Right atrium auricular region (tissue), 2 donors: Measurements from ENCODE around the gene STK16. TPM values are rescaled to one million over a fixed set of nuclear protein-coding genes. Genes with fewer than 3 reads are reported as not detected.

Source experiments
- DNase-seq: peaks from one replicate; pipeline ENCODE4 v3.0.0-alpha.2; 2019; ENCODE audit warnings: low spot score
- H3K27ac ChIP-seq, 2 donors: fragments of 200-600 bp; sonication (generic); 1 replicate in 1 of 2; 2 replicates in 1 of 2; pipeline ENCODE4 v1.5.1; 2016 to 2019
- H3K27me3 ChIP-seq, 2 donors: fragments of 200-600 bp; sonication (generic); one replicate each; pipeline versions ENCODE4 v1.5.1 to v1.6.0; 2017 to 2019
- H3K36me3 ChIP-seq: fragments of 200-600 bp; sonication (generic); one replicate; pipeline ENCODE4 v1.5.1; 2016
- H3K4me1 ChIP-seq, 2 donors: fragments of 200-600 bp; sonication (generic); one replicate each; pipeline versions ENCODE4 v1.5.1 to v1.6.0; 2017 to 2019
- H3K4me3 ChIP-seq, 2 donors: fragments of 200-600 bp; sonication (generic); 1 replicate in 1 of 2; 2 replicates in 1 of 2; pipeline ENCODE4 v1.5.1; 2017 to 2019; ENCODE audit warnings: mild to moderate bottlenecking in 1 of 2, moderate library complexity in 1 of 2
- H3K9me3 ChIP-seq, 2 donors: fragments of 200-600 bp; sonication (generic); one replicate each; pipeline ENCODE4 v1.5.1; 2019
- total RNA-seq, 2 donors: library from RNA; depleted of rRNA; stranded (reverse); fragments of >200 nt; gene quantifications; one replicate each; pipeline ENCODE4 v1.1.0, GENCODE V29; 2016
- TF ChIP-seq, protein P1 (sequence below), 2 donors: fragments of 200-600 bp; sonication (generic); IDR thresholded peaks; one replicate each; pipeline ENCODE4 v1.5.1; 2019; ENCODE audit warnings: antibody characterized with exemption in 2 of 2

The STK16 gene
- total RNA-seq, 2 donors from 2014 or later = 7.0 to 9.0 TPM

DNA sequence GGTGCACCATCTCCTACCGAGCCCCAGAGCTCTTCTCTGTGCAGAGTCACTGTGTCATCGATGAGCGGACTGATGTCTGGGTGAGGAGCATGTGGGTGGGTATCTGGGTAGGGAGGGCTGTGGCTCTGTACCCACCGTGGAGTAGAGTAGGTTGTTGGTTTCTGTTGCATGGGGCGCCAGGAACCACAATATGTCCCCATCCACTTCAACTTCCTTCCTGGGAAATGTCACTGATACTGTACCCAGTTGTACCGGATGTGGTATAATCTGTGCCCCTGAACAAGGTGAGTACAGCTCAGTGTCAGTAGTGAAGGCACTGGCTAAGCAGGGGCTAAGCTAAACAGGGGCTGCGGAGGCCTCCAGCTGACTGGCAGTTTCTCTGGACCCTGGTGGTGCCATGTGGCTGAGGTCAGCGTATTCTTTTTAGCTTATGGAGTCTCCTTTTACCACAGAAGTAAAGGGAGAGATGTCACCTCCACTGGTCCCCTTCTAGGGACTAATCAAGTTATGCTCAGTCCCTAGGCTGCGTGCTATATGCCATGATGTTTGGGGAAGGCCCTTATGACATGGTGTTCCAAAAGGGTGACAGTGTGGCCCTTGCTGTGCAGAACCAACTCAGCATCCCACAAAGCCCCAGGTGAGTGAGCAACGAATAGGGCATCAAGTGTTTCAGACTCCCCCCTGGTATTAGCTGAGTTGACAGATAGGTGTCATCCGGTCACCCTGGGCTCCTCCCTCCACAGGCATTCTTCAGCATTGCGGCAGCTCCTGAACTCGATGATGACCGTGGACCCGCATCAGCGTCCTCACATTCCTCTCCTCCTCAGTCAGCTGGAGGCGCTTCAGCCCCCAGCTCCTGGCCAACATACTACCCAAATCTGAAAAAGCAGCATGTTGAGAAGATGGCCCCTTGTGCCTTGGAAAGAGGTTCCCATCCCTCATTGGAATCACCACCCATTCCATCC is 2.7 kb downstream of the STK16 start:
- Histone ChIP-seq H3K27ac (no peak overlapping the region), H3K36me3 (peaks cover 18% of the 10 kb centered on the region)
- TF ChIP-seq, protein P1, sequence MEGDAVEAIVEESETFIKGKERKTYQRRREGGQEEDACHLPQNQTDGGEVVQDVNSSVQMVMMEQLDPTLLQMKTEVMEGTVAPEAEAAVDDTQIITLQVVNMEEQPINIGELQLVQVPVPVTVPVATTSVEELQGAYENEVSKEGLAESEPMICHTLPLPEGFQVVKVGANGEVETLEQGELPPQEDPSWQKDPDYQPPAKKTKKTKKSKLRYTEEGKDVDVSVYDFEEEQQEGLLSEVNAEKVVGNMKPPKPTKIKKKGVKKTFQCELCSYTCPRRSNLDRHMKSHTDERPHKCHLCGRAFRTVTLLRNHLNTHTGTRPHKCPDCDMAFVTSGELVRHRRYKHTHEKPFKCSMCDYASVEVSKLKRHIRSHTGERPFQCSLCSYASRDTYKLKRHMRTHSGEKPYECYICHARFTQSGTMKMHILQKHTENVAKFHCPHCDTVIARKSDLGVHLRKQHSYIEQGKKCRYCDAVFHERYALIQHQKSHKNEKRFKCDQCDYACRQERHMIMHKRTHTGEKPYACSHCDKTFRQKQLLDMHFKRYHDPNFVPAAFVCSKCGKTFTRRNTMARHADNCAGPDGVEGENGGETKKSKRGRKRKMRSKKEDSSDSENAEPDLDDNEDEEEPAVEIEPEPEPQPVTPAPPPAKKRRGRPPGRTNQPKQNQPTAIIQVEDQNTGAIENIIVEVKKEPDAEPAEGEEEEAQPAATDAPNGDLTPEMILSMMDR (IDR thresholded peaks at IDR 0.05) = no peak

DNA sequence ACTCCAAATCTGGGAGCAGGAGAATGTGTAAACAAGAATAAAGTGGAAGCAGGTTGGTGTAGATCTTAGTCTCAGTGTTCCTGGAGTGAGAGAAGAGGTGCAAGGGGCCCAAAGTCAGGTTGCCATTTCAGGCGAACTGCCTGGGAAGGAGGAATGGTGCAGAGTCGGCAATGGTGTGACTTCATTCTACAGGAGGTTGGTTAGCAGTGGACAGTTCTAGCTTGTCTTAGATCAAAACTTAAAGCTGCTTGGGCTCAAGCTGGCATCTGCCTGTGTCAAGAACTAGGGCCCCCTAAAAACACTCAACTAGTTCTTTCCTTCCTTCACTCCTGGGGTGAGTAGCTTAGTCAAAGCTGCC is 3.5 kb downstream of the STK16 start:
- DNase-seq = no peak
- Histone ChIP-seq H3K27me3 (no peaks in the 10 kb centered on the region), H3K27ac (peak overlapping the region; percentile 70 to 74), H3K4me3 (no peak overlapping the region), H3K4me1 (peaks cover 0 to 57% of the 10 kb centered on the region in 2 donors), H3K9me3 (no peaks in the 10 kb centered on the region), H3K36me3 (peaks cover 18% of the 10 kb centered on the region)
- TF ChIP-seq, protein P1 (IDR thresholded peaks at IDR 0.05) = no peak

More for the DNA sequence above, 2.7 kb downstream of the STK16 start:
- no peaks in the 10 kb centered on the region for H3K9me3 ChIP-seq
- DNase-seq = no peak
- H3K4me3 ChIP-seq = no peak overlapping the region
- peaks cover 0 to 52% of the 10 kb centered on the region in 2 donors for H3K4me1 ChIP-seq
- H3K27me3 ChIP-seq = no peaks in the 10 kb centered on the region

DNA sequence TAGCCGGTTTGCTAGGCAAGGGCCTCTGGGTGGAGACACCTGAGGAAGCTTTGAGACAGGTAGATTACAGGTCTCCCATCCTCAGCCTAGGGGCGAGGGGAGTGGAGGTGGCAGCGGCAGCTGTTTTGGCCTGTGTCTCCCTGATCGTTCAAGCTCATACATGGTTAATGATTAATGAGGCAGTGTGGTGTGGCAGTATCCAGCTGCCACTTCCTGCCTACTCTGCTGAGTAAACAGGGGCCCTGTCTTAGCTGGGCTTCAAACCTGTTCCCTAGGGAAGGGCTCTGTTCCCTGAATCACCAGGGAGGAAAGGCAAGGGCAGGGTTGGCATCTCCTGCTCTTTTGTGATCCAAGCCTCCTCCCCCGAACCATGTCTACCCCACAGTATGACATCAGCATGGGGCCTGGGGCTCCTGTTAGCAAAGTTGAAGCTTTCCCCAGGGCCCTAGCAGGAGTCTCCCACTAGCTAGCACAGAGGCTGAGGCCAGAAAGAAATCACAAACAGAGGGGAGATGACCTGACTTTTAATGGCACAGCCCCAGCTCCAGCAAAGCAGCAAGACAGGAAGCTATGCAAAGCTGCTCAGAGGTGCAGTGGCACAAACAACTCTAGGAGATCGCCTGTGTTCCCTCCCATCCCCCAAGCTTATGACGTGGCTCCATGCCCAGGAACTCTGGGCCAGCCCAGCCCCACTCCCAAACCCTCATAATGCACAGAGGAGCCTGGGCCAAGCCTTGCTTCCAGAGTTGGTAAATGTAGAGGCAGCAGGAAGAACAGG is 4.1 kb downstream of the STK16 start:
- Histone ChIP-seq H3K27me3 (no peaks in the 10 kb centered on the region), H3K4me1 (peaks cover 0 to 58% of the 10 kb centered on the region in 2 donors), H3K36me3 (peaks cover 18% of the 10 kb centered on the region), H3K9me3 (no peaks in the 10 kb centered on the region), H3K4me3 (no peak overlapping the region), H3K27ac (peak overlapping the region; percentile 70 to 74)
- TF ChIP-seq, protein P1 (IDR thresholded peaks at IDR 0.05) = no peak
- DNase-seq = peak; percentile 69

DNA sequence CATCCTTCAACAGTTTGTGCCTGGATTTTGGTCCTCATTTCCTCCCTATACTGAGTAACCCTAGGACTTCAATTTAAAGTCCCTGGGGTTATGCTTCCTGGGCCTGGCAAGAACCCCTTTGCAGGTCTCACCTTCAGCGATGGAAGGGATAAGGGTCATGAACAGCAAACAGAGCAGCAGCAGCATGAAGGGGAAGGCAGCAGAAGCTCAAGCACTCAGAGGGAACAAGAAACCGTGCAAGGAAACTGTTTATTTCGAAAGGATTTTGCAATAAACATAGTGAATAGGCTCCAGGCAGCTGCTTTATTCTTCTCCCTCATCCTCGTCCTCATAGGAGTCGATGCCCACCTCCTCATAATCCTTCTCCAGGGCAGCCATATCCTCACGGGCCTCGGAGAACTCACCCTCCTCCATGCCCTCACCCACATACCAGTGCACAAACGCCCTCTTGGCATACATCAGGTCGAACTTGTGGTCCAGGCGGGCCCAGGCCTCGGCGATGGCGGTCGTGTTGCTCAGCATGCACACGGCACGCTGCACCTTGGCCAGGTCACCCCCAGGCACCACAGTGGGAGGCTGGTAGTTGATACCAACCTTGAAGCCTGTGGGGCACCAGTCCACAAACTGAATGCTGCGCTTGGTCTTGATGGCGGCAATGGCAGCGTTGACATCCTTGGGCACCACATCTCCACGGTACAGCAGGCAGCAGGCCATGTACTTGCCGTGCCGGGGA is 4.9 kb downstream of the STK16 start:
- no peak for DNase-seq
- Histone ChIP-seq H3K4me3 (no peak overlapping the region), H3K27ac (peak overlapping the region; percentile 70 to 74), H3K9me3 (no peaks in the 10 kb centered on the region), H3K36me3 (peaks cover 18% of the 10 kb centered on the region), H3K4me1 (peaks cover 0 to 57% of the 10 kb centered on the region in 2 donors), H3K27me3 (no peaks in the 10 kb centered on the region)
- TF ChIP-seq, protein P1 (IDR thresholded peaks at IDR 0.05) = no peak

DNA sequence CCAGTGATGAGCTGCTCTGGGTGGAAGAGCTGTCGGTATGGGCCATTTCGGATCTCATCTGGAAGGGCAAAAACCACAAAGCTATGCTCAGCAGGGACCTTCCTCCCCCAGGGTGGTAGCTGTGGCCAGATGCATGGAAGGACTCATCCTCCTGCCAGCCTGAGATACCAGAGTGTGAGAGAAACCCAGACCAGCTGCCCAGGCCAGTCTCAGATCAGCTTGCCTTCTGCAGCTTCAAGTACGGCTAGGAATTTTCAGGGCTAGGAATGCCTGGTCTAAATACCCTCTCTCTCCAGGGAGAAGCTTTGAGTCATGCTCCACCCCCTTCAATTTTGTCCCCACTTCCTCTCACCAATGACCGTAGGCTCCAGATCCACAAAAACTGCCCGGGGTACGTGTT is 6.4 kb downstream of the STK16 start:
- no peak for DNase-seq
- Histone ChIP-seq H3K4me3 (no peak overlapping the region), H3K9me3 (no peaks in the 10 kb centered on the region), H3K27ac (peak overlapping the region; percentile 74 to 89), H3K4me1 (peaks cover 0 to 47% of the 10 kb centered on the region in 2 donors), H3K27me3 (no peaks in the 10 kb centered on the region), H3K36me3 (peaks cover 18% of the 10 kb centered on the region)
- TF ChIP-seq, protein P1 (IDR thresholded peaks at IDR 0.05) = no peak
